ENCODE results near the gene GAB4.

DNA sequence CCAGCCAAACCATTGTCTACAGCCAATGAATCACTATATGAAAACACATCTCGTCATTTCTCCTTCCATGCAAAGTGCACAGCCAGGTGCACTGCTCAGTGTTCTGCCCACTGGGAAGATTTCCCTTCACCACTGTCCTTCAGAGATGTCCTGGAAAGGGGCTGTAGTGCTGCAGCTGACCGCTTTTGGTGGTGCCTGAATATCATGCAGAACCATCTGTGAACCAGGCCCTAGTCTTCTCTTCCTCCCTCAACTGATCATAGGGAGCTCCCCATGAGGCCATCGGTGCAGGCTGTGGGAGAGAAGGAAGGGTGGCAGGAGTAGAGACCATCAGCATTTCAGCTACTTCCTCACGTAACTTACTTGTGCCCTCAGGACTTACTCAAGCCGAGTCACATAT is 70.2 kb downstream of the GAB4 start:
- TF ChIP-seq, protein P1, sequence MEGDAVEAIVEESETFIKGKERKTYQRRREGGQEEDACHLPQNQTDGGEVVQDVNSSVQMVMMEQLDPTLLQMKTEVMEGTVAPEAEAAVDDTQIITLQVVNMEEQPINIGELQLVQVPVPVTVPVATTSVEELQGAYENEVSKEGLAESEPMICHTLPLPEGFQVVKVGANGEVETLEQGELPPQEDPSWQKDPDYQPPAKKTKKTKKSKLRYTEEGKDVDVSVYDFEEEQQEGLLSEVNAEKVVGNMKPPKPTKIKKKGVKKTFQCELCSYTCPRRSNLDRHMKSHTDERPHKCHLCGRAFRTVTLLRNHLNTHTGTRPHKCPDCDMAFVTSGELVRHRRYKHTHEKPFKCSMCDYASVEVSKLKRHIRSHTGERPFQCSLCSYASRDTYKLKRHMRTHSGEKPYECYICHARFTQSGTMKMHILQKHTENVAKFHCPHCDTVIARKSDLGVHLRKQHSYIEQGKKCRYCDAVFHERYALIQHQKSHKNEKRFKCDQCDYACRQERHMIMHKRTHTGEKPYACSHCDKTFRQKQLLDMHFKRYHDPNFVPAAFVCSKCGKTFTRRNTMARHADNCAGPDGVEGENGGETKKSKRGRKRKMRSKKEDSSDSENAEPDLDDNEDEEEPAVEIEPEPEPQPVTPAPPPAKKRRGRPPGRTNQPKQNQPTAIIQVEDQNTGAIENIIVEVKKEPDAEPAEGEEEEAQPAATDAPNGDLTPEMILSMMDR (conservative IDR thresholded peaks at IDR 0.05; ENCODE audit: low read length): no peak
- TF ChIP-seq EZH2phosphoT487 (IDR thresholded peaks at IDR 0.05; ENCODE audit: borderline replicate concordance): no peak
